A549 (cell line): Measurements from ENCODE around the gene RPS14. TPM values are rescaled to one million over a fixed set of nuclear protein-coding genes. Genes with fewer than 3 reads are reported as not detected.

Source experiments
- ATAC-seq, 2 experiments: fragments of 200-7000 bp in 1 of 2; fragments of >200 bp in 1 of 2; cut with Nextera tagmentation in 1 of 2; cut with Tn5 transposase in 1 of 2; 3 replicates each; pipeline versions ENCODE4 v1.8.0 to v1.9.1; 2018 to 2020; ENCODE audit warnings: mild to moderate bottlenecking in 1 of 2, moderate library complexity in 1 of 2
- CTCF ChIA-PET: fragments of 300-600 bp; sonication (Branson Sonifier 250); formaldehyde crosslinking; extraction: SDS; loops from one replicate; lab custom pipeline; 2021; ENCODE audit warnings: antibody characterized with exemption, inconsistent platforms; lab: Yijun Ruan, JAX
- POLR2A ChIA-PET: fragments of 350-600 bp; formaldehyde crosslinking; extraction: SDS; loops from one replicate; lab custom pipeline; 2021; ENCODE audit warnings: antibody characterized with exemption, inconsistent platforms; lab: Yijun Ruan, JAX
- DNase-seq, 2 experiments: peaks; one replicate each; pipeline versions ENCODE4 v3.0.0 to v3.0.0-alpha.2; 2011 to 2016; ENCODE audit warnings: low read depth in 1 of 2, low spot score in 1 of 2
- FAIRE-seq: peaks from 2 replicates; lab custom pipeline; 2011; peaks lifted over from hg19 to GRCh38; lab: Jason Lieb, UNC
- H3K27ac ChIP-seq, 2 experiments: fragments of >200 bp; sonication (Bioruptor Twin); formaldehyde crosslinking; 3 replicates each; pipeline ENCODE4 v1.5.1; 2016 to 2017
- H3K4me1 ChIP-seq: fragments of >200 bp; sonication (Bioruptor Twin); formaldehyde crosslinking; 3 replicates; pipeline ENCODE4 v1.6.1; 2016
- H3K4me2 ChIP-seq: fragments of >200 bp; sonication (Bioruptor Twin); formaldehyde crosslinking; 3 replicates; pipeline ENCODE4 v1.6.1; 2016
- H3K4me3 ChIP-seq: fragments of >200 bp; sonication (Bioruptor Twin); formaldehyde crosslinking; 3 replicates; pipeline ENCODE4 v1.5.1; 2016
- H3K9me3 ChIP-seq: fragments of >200 bp; sonication (Bioruptor Twin); formaldehyde crosslinking; 3 replicates; pipeline ENCODE4 v1.6.1; 2016
- CEBPB ChIP-seq, 2 experiments: fragments of >200 bp in 1 of 2; sonication (Bioruptor Twin) in 1 of 2; formaldehyde crosslinking in 1 of 2; IDR thresholded peaks; 2 replicates each; pipeline ENCODE4 v1.6.1; 2012 to 2016
- CHD2 ChIP-seq: fragments of 150-350 bp; IDR thresholded peaks from 2 replicates; pipeline ENCODE4 v1.6.1; 2014; ENCODE audit warnings: low read length; ENCODE audit not compliant: partially characterized antibody
- EP300 ChIP-seq, 2 experiments: fragments of >200 bp; sonication (Bioruptor Twin); formaldehyde crosslinking; IDR thresholded peaks; 2 replicates in 1 of 2; 3 replicates in 1 of 2; pipeline ENCODE4 v1.6.1; 2016 to 2017
- FOSL2 ChIP-seq, 2 experiments: fragments of 450-650 bp in 1 of 2; fragments of >200 bp in 1 of 2; sonication (Bioruptor Twin) in 1 of 2; formaldehyde crosslinking; IDR thresholded peaks; 2 replicates each; pipeline versions ENCODE4 v1.5.0 to v1.6.1; 2016 to 2020; ENCODE audit warnings: mild to moderate bottlenecking in 1 of 2, moderate library complexity in 1 of 2
- GATA3 ChIP-seq: IDR thresholded peaks from 2 replicates; pipeline ENCODE4 v1.6.1; 2012; ENCODE audit warnings: borderline replicate concordance
- HMGXB4 ChIP-seq: fragments of 250-450 bp; sonication (Bioruptor Pico); IDR thresholded peaks from 2 replicates; pipeline ENCODE4 v1.5.0; 2021; ENCODE audit warnings: mild to moderate bottlenecking, moderate library complexity, borderline replicate concordance
- HOXB5 ChIP-seq: fragments of 250-450 bp; sonication (Bioruptor Pico); IDR thresholded peaks from 2 replicates; pipeline ENCODE4 v1.5.0; 2020; ENCODE audit warnings: mild to moderate bottlenecking, moderate library complexity
- JUN ChIP-seq, 2 experiments: fragments of >200 bp; sonication (Bioruptor Twin); formaldehyde crosslinking; IDR thresholded peaks; 2 replicates in 1 of 2; 3 replicates in 1 of 2; pipeline ENCODE4 v1.6.1; 2016 to 2017
- JUNB ChIP-seq: fragments of >200 bp; sonication (Bioruptor Twin); formaldehyde crosslinking; IDR thresholded peaks from 2 replicates; pipeline ENCODE4 v1.6.1; 2016
- MAFK ChIP-seq: fragments of 450-650 bp; IDR thresholded peaks from 2 replicates; pipeline ENCODE4 v1.6.1; 2014; ENCODE audit not compliant: partially characterized antibody
- MAX ChIP-seq: IDR thresholded peaks from 2 replicates; pipeline ENCODE4 v1.6.1; 2012
- NFE2L2 ChIP-seq: fragments of 150-350 bp; conservative IDR thresholded peaks from 2 replicates; pipeline ENCODE4 v1.6.1; 2014; ENCODE audit warnings: low read length
- NPAS2 ChIP-seq: fragments of 250-450 bp; sonication (Bioruptor Pico); IDR thresholded peaks from 2 replicates; pipeline ENCODE4 v1.8.0; 2022; ENCODE audit warnings: mild to moderate bottlenecking, moderate library complexity, borderline replicate concordance
- RAD21 ChIP-seq, 2 experiments: fragments of >200 bp in 1 of 2; sonication (Bioruptor Twin) in 1 of 2; formaldehyde crosslinking in 1 of 2; IDR thresholded peaks in 1 of 2; conservative IDR thresholded peaks in 1 of 2; 2 replicates in 1 of 2; 3 replicates in 1 of 2; pipeline ENCODE4 v1.6.1; 2012 to 2018; ENCODE audit warnings: inconsistent platforms in 1 of 2
- REST ChIP-seq: fragments of 200-600 bp; sonication (generic); IDR thresholded peaks from 2 replicates; pipeline ENCODE4 v1.6.1; 2016; ENCODE audit warnings: antibody characterized with exemption, mild to moderate bottlenecking, moderate library complexity
- TP53 ChIP-seq: fragments of 250-450 bp; sonication (Bioruptor Pico); IDR thresholded peaks from 2 replicates; pipeline ENCODE4 v1.5.0; 2021; ENCODE audit warnings: mild to moderate bottlenecking, moderate library complexity
- WGBS: methylation state at CpG from one replicate; pipeline ENCODE4 v1.1.6; 2017; ENCODE audit errors: missing lambda C conversion rate; 5-methylcytosine and 5-hydroxymethylcytosine counted together
- polyA plus RNA-seq, 4 experiments: library from polyadenylated mRNA; depleted of rRNA in 3 of 4; stranded (reverse); fragments of >200 nt; fragmentation: RNase III in 1 of 4; extraction: RNeasy Plus Mini Kit Qiagen cat#74134 plus additional on column Dnase treatment in 1 of 4; gene quantifications; 2 replicates in 3 of 4; 3 replicates in 1 of 4; pipeline ENCODE4 v1.2.3, GENCODE V29; 2011 to 2017

Gene RPS14
- polyA plus RNA-seq, 2 of the 4 experiments (the other 2 are of a cell fraction) = 3,794 to 3,799 TPM

- DNase-seq (peak in 1 of 2 experiments; percentile 90), FAIRE-seq (no peak), ATAC-seq (peak; percentile 72 to 83)
- no peak for TF ChIP-seq HMGXB4 (CRISPR knock-in tag)
- no peak for TF ChIP-seq NFE2L2
- peak; percentile 69 for TF ChIP-seq MAX
- 0 out of 5 replicates have a peak, but pooled peaks of 1 of the 2 experiments have one; percentile 67 for TF ChIP-seq EP300 (IDR thresholded peaks at IDR 0.05)
- TF ChIP-seq RAD21 (conservative IDR thresholded peaks at IDR 0.05 in 1 of 2, IDR thresholded peaks at IDR 0.05 in 1 of 2) = peak in 1 of 2 experiments; percentile 41; a peak in 1 of 5 replicates
- peak in 1 of 2 experiments; percentile 28; a peak in 1 of 5 replicates for TF ChIP-seq JUN (IDR thresholded peaks at IDR 0.05)
- peak; percentile 78; the same call in 1 of the 2 replicates for TF ChIP-seq GATA3
- no peak for TF ChIP-seq FOSL2 (IDR thresholded peaks at IDR 0.05)
- peak; percentile 44; the same call in 1 of the 2 replicates for TF ChIP-seq FOSL2 (CRISPR knock-in tag; IDR thresholded peaks at IDR 0.05)
- POLR2A ChIA-PET = interaction anchor here (0.6 to 1.7 kb wide), 6 partner anchors 11 to 167 kb away, joined by 3 to 10 read pairs (median 4); partner anchors contain the start of gene SYNPO
- peaks cover 58% of the 10 kb centered on the region for H3K4me1 ChIP-seq
- peak overlapping the region; percentile 65 for H3K4me2 ChIP-seq
- H3K9me3 ChIP-seq = no peaks in the 10 kb centered on the region
- CTCF ChIA-PET = interaction anchor here (0.7 to 3.5 kb wide), 12 partner anchors 11 to 182 kb away, joined by 3 to 16 read pairs (median 5); no protein-coding TSS in a partner anchor
- 40% methylated on average over 12 of the region's 12 CpGs for WGBS
- no peak overlapping the region for H3K4me3 ChIP-seq
- H3K27ac ChIP-seq = peak overlapping the region; percentile 86 to 96
Measured at GRCh38 chr5:150473673-150474358, 24.3 kb upstream of the RPS14 start.

GRCh38 chr5:150469718-150470469 is 20.4 kb upstream of the RPS14 start:
- ChIA-PET CTCF (interaction anchor here (0.7 to 1.9 kb wide), 3 partner anchors 10 to 75 kb away, joined by 3 to 9 read pairs (median 3); no protein-coding TSS in a partner anchor), POLR2A (no interaction called here)
- peak; percentile 46 to 77 for DNase-seq
- H3K4me1 ChIP-seq = peaks cover 63% of the 10 kb centered on the region
- peak; percentile 7 for FAIRE-seq
- H3K4me2 ChIP-seq = peak overlapping the region; percentile 60
- no peaks in the 10 kb centered on the region for H3K9me3 ChIP-seq
- 5% methylated on average over 6 of the region's 6 CpGs for WGBS
- TF ChIP-seq HOXB5 (CRISPR knock-in tag) (0 out of 2 replicates have a peak, but pooled peaks have one; percentile 13), FOSL2 (IDR thresholded peaks at IDR 0.05) (peak; percentile 32; the same call in 1 of the 2 replicates), FOSL2 (CRISPR knock-in tag; IDR thresholded peaks at IDR 0.05) (peak; percentile 89), JUNB (peak; percentile 68; the same call in 1 of the 2 replicates), REST (peak; percentile 63; the same call in 1 of the 2 replicates), CEBPB (IDR thresholded peaks at IDR 0.05) (peak in 1 of 2 experiments; percentile 14; a peak in 2 of 4 replicates), GATA3 (peak; percentile 77; the same call in 1 of the 2 replicates), MAX (peak; percentile 82), JUN (IDR thresholded peaks at IDR 0.05) (peak in 1 of 2 experiments; percentile 56; a peak in 1 of 5 replicates), TP53 (no peak), NPAS2 (CRISPR knock-in tag) (no peak), MAFK (peak; percentile 87), CHD2 (no peak), EP300 (IDR thresholded peaks at IDR 0.05) (peak in 1 of 2 experiments; percentile 57; a peak in 1 of 5 replicates), RAD21 (conservative IDR thresholded peaks at IDR 0.05 in 1 of 2, IDR thresholded peaks at IDR 0.05 in 1 of 2) (peak; percentile 13 to 22; a peak in 2 of 5 replicates)
- peak overlapping the region; percentile 86 to 96 for H3K27ac ChIP-seq
- no peak overlapping the region for H3K4me3 ChIP-seq
- peak; percentile 48 to 49 for ATAC-seq
